Lower leg skin (tissue), 4 donors: ENCODE results near the gene PIR. TPM values are rescaled to one million over a fixed set of nuclear protein-coding genes. Genes with fewer than 3 reads are reported as not detected.

ENCODE experiments used
- DNase-seq, 2 donors: peaks; one replicate each; pipeline ENCODE4 v3.0.0-alpha.2; 2019; ENCODE audit warnings: low spot score in 2 of 2
- H3K4me3 ChIP-seq: fragments of 200-600 bp; sonication (generic); 2 replicates; pipeline ENCODE4 v1.5.1; 2017; ENCODE audit warnings: mild to moderate bottlenecking, low read depth; ENCODE audit not compliant: poor library complexity, severe bottlenecking
- POLR2A ChIP-seq, 2 donors: fragments of 450-650 bp; IDR thresholded peaks; one replicate each; pipeline ENCODE4 v1.6.1; 2016 to 2017; ENCODE audit warnings: antibody characterized with exemption in 2 of 2, mild to moderate bottlenecking in 1 of 2, moderate library complexity in 1 of 2
- WGBS, 2 donors: methylation state at CpG; one replicate each; pipeline ENCODE4 v1.1.5; 2018; 5-methylcytosine and 5-hydroxymethylcytosine counted together
- intact Hi-C: fragments of 100-400 bp; cut with DNase I; formaldehyde crosslinking; loops from one replicate; pipeline ENCODE4 v1.15.0; 2023; ENCODE audit warnings: low total_unique reads
- total RNA-seq, 4 donors: library from RNA; depleted of rRNA; stranded (reverse); fragments of >200 nt; gene quantifications; one replicate each; pipeline ENCODE4 v1.1.0, GENCODE V29; 2016
- TF ChIP-seq, protein P1 (sequence below), 3 donors: fragments of 450-650 bp; IDR thresholded peaks; one replicate each; pipeline ENCODE4 v1.5.1; 2016; ENCODE audit warnings: antibody characterized with exemption in 3 of 3, mild to moderate bottlenecking in 3 of 3, moderate library complexity in 2 of 3

The PIR gene
- total RNA-seq, 4 donors from 2014 or later: 6.3 to 18.0 (median 12.1) TPM

DNA sequence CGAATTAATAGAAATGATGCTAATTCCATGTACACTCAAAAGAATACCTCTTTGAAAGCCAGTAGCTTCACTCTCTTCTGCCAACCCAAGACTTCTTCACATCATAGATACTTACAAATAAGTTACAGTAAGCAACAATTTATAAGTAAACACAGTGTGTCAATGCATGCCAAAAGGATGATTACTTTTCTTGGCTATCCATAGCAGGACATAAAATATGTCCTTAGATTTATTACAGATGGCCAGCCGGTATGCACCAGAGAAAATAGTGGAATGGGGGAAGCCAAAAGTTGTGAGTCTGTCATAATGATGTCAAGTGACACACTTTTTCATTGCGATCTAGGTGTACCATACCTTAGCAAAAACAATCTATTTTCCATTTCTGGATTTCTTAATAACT, 6.8 kb upstream of the PIR start:
- DNase-seq: no peak
- 60 to 73% methylated on average over 3 of the region's 3 CpGs for WGBS, 2 donors
- TF ChIP-seq POLR2A (IDR thresholded peaks at IDR 0.05): no peak
- TF ChIP-seq, protein P1, sequence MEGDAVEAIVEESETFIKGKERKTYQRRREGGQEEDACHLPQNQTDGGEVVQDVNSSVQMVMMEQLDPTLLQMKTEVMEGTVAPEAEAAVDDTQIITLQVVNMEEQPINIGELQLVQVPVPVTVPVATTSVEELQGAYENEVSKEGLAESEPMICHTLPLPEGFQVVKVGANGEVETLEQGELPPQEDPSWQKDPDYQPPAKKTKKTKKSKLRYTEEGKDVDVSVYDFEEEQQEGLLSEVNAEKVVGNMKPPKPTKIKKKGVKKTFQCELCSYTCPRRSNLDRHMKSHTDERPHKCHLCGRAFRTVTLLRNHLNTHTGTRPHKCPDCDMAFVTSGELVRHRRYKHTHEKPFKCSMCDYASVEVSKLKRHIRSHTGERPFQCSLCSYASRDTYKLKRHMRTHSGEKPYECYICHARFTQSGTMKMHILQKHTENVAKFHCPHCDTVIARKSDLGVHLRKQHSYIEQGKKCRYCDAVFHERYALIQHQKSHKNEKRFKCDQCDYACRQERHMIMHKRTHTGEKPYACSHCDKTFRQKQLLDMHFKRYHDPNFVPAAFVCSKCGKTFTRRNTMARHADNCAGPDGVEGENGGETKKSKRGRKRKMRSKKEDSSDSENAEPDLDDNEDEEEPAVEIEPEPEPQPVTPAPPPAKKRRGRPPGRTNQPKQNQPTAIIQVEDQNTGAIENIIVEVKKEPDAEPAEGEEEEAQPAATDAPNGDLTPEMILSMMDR (IDR thresholded peaks at IDR 0.05): no peak
- H3K4me3 ChIP-seq: no peak overlapping the region
- intact Hi-C loops: no loop called here

DNA sequence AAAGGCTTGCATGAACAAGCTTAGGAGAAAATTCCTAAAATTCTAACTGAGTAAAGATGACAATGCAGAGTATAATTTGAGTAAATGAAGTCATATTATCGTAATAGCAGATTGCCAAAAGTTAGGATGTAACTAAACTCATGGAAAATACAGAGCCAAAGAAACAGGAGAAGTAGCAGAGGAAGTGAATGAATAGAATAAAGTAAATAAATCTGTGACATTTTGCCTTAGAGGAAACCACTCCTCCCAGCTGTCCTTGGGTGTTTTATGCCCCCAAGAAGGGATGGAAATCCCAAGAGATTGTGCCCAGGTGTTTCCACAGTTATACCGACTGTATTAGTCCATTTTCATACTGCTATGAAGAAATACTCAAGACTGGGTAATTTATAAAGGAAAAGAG, 5.6 kb upstream of the PIR start:
- DNase-seq: no peak
- TF ChIP-seq POLR2A (IDR thresholded peaks at IDR 0.05): no peak
- TF ChIP-seq, protein P1 (IDR thresholded peaks at IDR 0.05): no peak
- WGBS, 2 donors: 53 to 69% methylated on average over 2 of the region's 2 CpGs
- H3K4me3 ChIP-seq: no peak overlapping the region
- intact Hi-C loops: no loop called here

DNA sequence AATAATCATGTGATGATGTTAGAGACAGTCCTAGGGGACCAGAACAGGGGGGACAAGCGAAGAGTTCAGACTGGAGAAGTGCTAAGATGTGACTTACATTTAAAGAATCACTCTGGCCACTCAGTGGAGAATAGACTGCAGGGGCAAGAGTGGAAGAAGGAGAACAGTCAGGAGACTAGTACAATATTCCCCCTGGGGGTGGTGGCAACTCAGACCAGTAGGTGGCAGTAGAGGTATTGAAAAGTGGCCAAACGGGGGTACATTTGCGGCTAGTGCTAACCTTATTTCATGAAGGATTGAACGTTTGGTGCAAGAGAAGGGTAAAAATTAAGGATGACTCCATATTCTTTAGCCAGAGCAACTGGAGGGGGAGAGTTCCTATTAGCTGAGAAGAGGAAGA, 4.7 kb upstream of the PIR start:
- DNase-seq: no peak
- TF ChIP-seq, protein P1 (IDR thresholded peaks at IDR 0.05): no peak
- no peak for TF ChIP-seq POLR2A (IDR thresholded peaks at IDR 0.05)
- intact Hi-C loops: no loop called here
- 17 to 27% methylated on average over 4 of the region's 4 CpGs for WGBS, 2 donors
- no peak overlapping the region for H3K4me3 ChIP-seq

DNA sequence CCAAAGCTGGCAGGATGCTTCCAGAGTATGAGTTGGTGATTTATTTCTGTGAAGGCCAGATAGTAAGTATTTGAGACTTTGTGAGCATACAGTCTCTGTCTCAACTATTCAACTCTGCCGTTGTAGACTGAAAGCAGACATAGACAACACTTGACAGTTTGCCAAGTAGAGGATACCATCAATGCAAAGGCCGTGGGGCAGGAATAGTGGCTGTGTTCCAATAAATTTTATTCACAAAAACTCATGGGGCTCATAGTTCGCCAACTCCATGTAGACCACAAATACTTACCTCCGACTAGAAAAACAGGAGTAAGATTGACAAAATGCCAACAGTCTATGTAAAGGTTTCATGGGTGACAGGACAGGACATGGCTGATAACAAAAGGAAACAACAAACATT, 3.7 kb upstream of the PIR start:
- WGBS, 2 donors: 36 to 50% methylated on average over 4 of the region's 4 CpGs
- intact Hi-C loops: no loop called here
- DNase-seq: no peak
- TF ChIP-seq, protein P1 (IDR thresholded peaks at IDR 0.05): no peak
- TF ChIP-seq POLR2A (IDR thresholded peaks at IDR 0.05): no peak
- no peak overlapping the region for H3K4me3 ChIP-seq

DNA sequence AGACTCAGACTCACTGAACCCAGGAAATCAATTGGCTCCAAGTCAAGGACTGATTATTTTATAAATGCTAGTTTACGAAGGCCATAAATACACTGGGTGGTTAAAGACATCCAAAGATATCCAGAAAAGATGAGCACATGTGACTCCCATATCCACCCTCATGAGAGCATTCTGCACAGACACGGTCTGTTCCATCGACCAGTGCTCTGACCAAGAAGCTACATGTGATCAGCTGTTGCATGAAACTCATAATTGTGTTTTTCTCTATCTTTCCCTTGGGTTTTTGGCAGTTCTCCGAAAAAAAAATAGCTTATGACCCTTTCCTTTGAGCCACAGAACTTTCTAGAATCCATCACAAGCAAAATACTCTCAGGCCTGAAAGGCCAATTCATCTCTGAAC, 2.7 kb upstream of the PIR start:
- H3K4me3 ChIP-seq: no peak overlapping the region
- no peak for DNase-seq
- WGBS, 2 donors: 72 to 85% methylated on average over 4 of the region's 4 CpGs
- TF ChIP-seq POLR2A (IDR thresholded peaks at IDR 0.05): no peak
- TF ChIP-seq, protein P1 (IDR thresholded peaks at IDR 0.05): no peak
- intact Hi-C loops: no loop called here

DNA sequence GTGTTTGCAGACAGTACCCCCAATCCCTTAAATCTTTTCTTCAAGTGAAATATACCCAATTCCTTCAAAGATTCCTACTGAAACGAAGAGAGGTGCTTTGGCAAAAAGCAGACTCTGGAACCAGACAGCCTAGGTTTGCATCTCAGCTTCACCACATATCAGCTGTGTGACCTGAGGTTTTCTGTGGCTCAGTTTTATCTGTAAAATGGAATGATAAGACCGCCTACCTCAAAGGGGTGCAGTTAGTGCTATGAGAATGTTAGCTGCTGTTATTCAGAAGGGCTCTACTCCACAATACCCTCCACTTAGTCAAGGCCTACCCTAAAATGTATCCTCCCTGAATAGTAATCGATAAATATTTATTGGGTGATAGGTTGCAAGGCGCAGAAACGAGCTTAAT, 664 bp downstream of the PIR start:
- WGBS, 2 donors: 76 to 83% methylated on average over 5 of the region's 5 CpGs
- H3K4me3 ChIP-seq: no peak overlapping the region
- intact Hi-C loops: no loop called here
- no peak for TF ChIP-seq POLR2A (IDR thresholded peaks at IDR 0.05)
- TF ChIP-seq, protein P1 (IDR thresholded peaks at IDR 0.05): no peak
- no peak for DNase-seq
